Naive thymus-derived CD4-positive, alpha-beta T cell (primary cell): ENCODE data around the gene FCHO2. TPM values are rescaled to one million over a fixed set of nuclear protein-coding genes. Genes with fewer than 3 reads are reported as not detected.
"Not testable (repeated sequence)": the region's sequence is repeated elsewhere in the genome, so short reads cannot be mapped to it uniquely, and the experiment has no call there.

ENCODE experiments used
- ATAC-seq: fragments of 150-1000 bp; cut with Tn5 transposase; 2 replicates; pipeline ENCODE4 v1.10.0; 2021; ENCODE audit warnings: mild to moderate bottlenecking, moderate library complexity
- CTCF ChIA-PET: fragments of 350-600 bp; sonication (Branson Sonifier 250); formaldehyde crosslinking; loops from one replicate; lab custom pipeline; 2021; ENCODE audit warnings: antibody characterized with exemption; lab: Charles Lee
- POLR2A ChIA-PET: fragments of 350-600 bp; sonication (Branson Sonifier 250); formaldehyde crosslinking; loops from one replicate; lab custom pipeline; 2021; ENCODE audit warnings: antibody characterized with exemption, inconsistent platforms; lab: Charles Lee
- DNase-seq, 9 donors: peaks; one replicate each; pipeline versions ENCODE4 v3.0.0 to v3.0.0-alpha.2; 2020 to 2022; ENCODE audit warnings: mixed read lengths in 1 of 9
- H3K27ac ChIP-seq: one replicate; pipeline ENCODE4 v1.7.0; 2013; ENCODE audit warnings: mild to moderate bottlenecking, low read depth, low read length, moderate library complexity
- H3K27me3 ChIP-seq, 2 donors: one replicate each; pipeline ENCODE4 v1.7.0; 2013; ENCODE audit warnings: low read length in 2 of 2, mild to moderate bottlenecking in 2 of 2, moderate library complexity in 2 of 2; ENCODE audit not compliant: control insufficient read depth in 2 of 2, insufficient read depth in 2 of 2
- H3K36me3 ChIP-seq, 3 experiments: 1 replicate in 2 of 3; 2 replicates in 1 of 3; pipeline ENCODE4 v1.7.0; 2013; ENCODE audit warnings: low read length in 3 of 3, mild to moderate bottlenecking in 3 of 3, moderate library complexity in 1 of 3; ENCODE audit not compliant: insufficient read depth in 3 of 3, control insufficient read depth in 2 of 3
- H3K4me1 ChIP-seq, 2 donors: one replicate each; pipeline ENCODE4 v1.7.0; 2013; ENCODE audit warnings: low read length in 2 of 2, mild to moderate bottlenecking in 2 of 2, moderate library complexity in 1 of 2; ENCODE audit not compliant: control insufficient read depth in 2 of 2, insufficient read depth in 2 of 2
- H3K4me3 ChIP-seq: 2 replicates; pipeline ENCODE4 v1.7.0; 2013; ENCODE audit warnings: mild to moderate bottlenecking, low read length
- H3K9me3 ChIP-seq, 3 experiments: 1 replicate in 2 of 3; 2 replicates in 1 of 3; pipeline ENCODE4 v1.7.0; 2013; ENCODE audit warnings: low read length in 3 of 3; ENCODE audit not compliant: control insufficient read depth in 2 of 3
- H3K27ac Mint-ChIP-seq, 9 donors: one replicate each; pipeline ENCODE4 v1.8.0; 2020 to 2022; ENCODE audit warnings: mixed read lengths in 9 of 9, mild to moderate bottlenecking in 8 of 9, moderate library complexity in 5 of 9, inconsistent platforms in 2 of 9
- H3K27me3 Mint-ChIP-seq, 5 donors: one replicate each; pipeline ENCODE4 v1.8.0; 2021 to 2022; ENCODE audit warnings: mixed read lengths in 5 of 5, mild to moderate bottlenecking in 1 of 5
- H3K36me3 Mint-ChIP-seq, 5 donors: one replicate each; pipeline ENCODE4 v1.8.0; 2020 to 2022; ENCODE audit warnings: mixed read lengths in 5 of 5, mild to moderate bottlenecking in 3 of 5, inconsistent platforms in 1 of 5
- H3K4me1 Mint-ChIP-seq, 7 donors: one replicate each; pipeline ENCODE4 v1.8.0; 2020 to 2022; ENCODE audit warnings: mixed read lengths in 7 of 7, mild to moderate bottlenecking in 3 of 7, inconsistent platforms in 1 of 7
- H3K4me3 Mint-ChIP-seq, 10 donors: one replicate each; pipeline ENCODE4 v1.8.0; 2020 to 2022; ENCODE audit warnings: mild to moderate bottlenecking in 10 of 10, mixed read lengths in 10 of 10, moderate library complexity in 6 of 10, inconsistent platforms in 2 of 10
- H3K9me3 Mint-ChIP-seq, 11 donors: one replicate each; pipeline ENCODE4 v1.8.0; 2020 to 2022; ENCODE audit warnings: mixed read lengths in 11 of 11, mild to moderate bottlenecking in 4 of 11, inconsistent platforms in 1 of 11, moderate library complexity in 1 of 11
- intact Hi-C, 2 donors: fragments of 100-400 bp; cut with micrococcal nuclease; formaldehyde crosslinking; loops; one replicate each; pipeline ENCODE4 v1.15.1; 2023
- polyA plus RNA-seq, 2 donors: library from polyadenylated mRNA; unstranded; fragments of 300-500 nt; fragmentation: Illumina TruSeq; gene quantifications; one replicate each; pipeline ENCODE4 v1.2.3, GENCODE V29; 2021
- total RNA-seq, 6 experiments: library from RNA in 5 of 6; stranded (reverse) in 5 of 6; gene quantifications; 1 replicate in 5 of 6; 2 replicates in 1 of 6; pipeline ENCODE4 v1.2.3 and lab custom pipeline; 2021 to 2026

Gene FCHO2
- total and polyA plus RNA-seq, 7 experiments from 2014 or later: 0.30 to 7.1 (median 1.8) TPM

GRCh38 chr5:73019766-73020165, 63.9 kb downstream of the FCHO2 start:
- Mint-ChIP-seq H3K27ac (no peak overlapping the region), H3K36me3 (no peaks in the 10 kb centered on the region), H3K4me1 (no peaks in the 10 kb centered on the region), H3K4me3 (no peak overlapping the region), H3K27me3 (peaks cover 0 to 15% (median 0%) of the 10 kb centered on the region in 5 donors), H3K9me3 (no peaks in the 10 kb centered on the region)
- intact Hi-C loops: no loop called here
- Histone ChIP-seq H3K36me3 (no peaks in the 10 kb centered on the region), H3K27me3 (no peaks in the 10 kb centered on the region), H3K9me3 (no peaks in the 10 kb centered on the region), H3K4me1 (no peaks in the 10 kb centered on the region), H3K4me3 (no peak overlapping the region), H3K27ac (no peak overlapping the region)
- DNase-seq: no peak
- no peak for ATAC-seq
- ChIA-PET CTCF (no interaction called here), POLR2A (no interaction called here)

DNA sequence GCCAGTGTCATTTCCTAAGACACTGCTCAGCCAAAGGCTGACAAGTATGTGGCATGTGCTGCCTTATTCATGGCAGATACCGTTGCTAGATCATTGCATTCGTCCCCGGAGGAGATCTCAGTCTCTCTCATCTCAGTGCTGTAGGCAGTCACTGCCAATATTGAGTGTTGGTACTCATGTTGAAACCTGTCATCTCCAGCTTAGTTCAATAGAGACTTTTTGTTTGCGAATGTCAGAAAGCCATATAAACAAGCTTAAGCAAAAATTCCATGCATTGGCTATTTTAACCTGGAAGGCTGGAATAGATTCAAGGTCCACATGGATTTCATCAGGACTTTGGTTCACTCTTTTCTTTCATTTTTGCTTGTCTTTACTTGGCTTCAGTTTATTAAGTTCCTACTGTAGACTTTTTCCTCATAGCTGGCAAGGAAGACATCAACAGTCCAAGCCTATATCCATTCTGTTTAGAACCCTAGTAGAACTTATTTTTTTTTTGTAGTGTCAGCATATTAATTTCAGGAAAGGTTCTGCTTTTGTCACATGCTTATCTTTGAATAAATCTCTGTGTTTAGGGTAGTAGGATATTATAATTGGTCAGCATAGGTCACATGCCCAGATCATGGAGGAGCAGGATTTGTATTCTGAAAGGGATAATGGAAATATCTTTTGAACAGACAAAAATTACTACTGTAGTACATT, 66.8 kb downstream of the FCHO2 start:
- Mint-ChIP-seq H3K4me1 (no peaks in the 10 kb centered on the region), H3K27me3 (peaks cover 0 to 12% (median 0%) of the 10 kb centered on the region in 5 donors), H3K9me3 (no peaks in the 10 kb centered on the region), H3K27ac (no peak overlapping the region), H3K36me3 (no peaks in the 10 kb centered on the region), H3K4me3 (no peak overlapping the region)
- Histone ChIP-seq H3K27me3 (no peaks in the 10 kb centered on the region), H3K9me3 (no peaks in the 10 kb centered on the region), H3K4me1 (no peaks in the 10 kb centered on the region), H3K36me3 (no peaks in the 10 kb centered on the region), H3K27ac (no peak overlapping the region), H3K4me3 (no peak overlapping the region)
- POLR2A ChIA-PET: no interaction called here
- no peak for DNase-seq
- intact Hi-C loops: no loop called here
- ATAC-seq: no peak
- CTCF ChIA-PET: interaction anchor here (0.6 kb wide), 1 partner anchor 980 kb away, joined by 3 read pairs; no protein-coding TSS in a partner anchor

DNA sequence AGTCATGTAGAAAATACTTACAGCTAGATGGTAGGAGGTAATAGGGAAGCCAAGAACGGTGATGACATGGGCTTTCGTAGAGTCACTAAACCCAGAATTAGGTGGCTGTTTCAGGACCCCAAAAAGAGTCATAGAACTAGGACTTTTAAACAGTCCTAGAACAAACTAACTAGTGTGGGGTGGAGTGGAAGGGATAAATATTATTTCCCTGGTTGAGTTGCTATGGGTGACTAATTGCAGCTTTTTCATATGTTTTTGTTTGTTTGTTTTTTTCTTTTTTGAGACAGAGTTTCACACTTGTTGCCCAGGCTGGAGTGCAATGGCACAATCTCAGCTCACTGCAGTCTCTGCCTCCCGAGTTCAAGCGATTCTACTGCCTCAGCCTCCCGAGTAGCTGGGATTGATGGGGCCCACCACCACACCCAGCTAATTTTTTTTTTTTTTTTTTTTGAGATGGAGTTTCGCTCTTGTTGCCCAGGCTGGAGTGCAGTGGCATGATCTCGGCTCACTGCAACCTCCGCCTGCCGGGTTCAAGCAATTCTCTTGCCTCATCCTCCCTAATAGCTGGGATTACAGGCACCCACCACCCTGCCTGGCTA, 69.2 kb downstream of the FCHO2 start:
- DNase-seq, POLR2A ChIA-PET, H3K27me3 ChIP-seq, CTCF ChIA-PET, H3K27me3 Mint-ChIP-seq, H3K9me3 Mint-ChIP-seq, H3K4me3 ChIP-seq, H3K27ac ChIP-seq, intact Hi-C loops, H3K4me3 Mint-ChIP-seq, H3K36me3 ChIP-seq, H3K27ac Mint-ChIP-seq, ATAC-seq, H3K4me1 ChIP-seq, H3K9me3 ChIP-seq, H3K36me3 Mint-ChIP-seq, H3K4me1 Mint-ChIP-seq: not testable (repeated sequence)

- ChIA-PET POLR2A (no interaction called here), CTCF (no interaction called here)
- Histone ChIP-seq H3K27ac (no peak overlapping the region), H3K4me3 (no peak overlapping the region), H3K9me3 (no peaks in the 10 kb centered on the region), H3K27me3 (no peaks in the 10 kb centered on the region), H3K36me3 (no peaks in the 10 kb centered on the region), H3K4me1 (no peaks in the 10 kb centered on the region)
- Mint-ChIP-seq H3K4me1 (no peaks in the 10 kb centered on the region), H3K9me3 (no peaks in the 10 kb centered on the region), H3K36me3 (no peaks in the 10 kb centered on the region), H3K27ac (no peak overlapping the region), H3K4me3 (no peak overlapping the region), H3K27me3 (peaks cover 0 to 6% (median 0%) of the 10 kb centered on the region in 5 donors)
- ATAC-seq (no peak), DNase-seq (no peak)
- intact Hi-C loops: no loop called here
Observed at GRCh38 chr5:73027361-73027760, 71.5 kb downstream of the FCHO2 start.

DNA sequence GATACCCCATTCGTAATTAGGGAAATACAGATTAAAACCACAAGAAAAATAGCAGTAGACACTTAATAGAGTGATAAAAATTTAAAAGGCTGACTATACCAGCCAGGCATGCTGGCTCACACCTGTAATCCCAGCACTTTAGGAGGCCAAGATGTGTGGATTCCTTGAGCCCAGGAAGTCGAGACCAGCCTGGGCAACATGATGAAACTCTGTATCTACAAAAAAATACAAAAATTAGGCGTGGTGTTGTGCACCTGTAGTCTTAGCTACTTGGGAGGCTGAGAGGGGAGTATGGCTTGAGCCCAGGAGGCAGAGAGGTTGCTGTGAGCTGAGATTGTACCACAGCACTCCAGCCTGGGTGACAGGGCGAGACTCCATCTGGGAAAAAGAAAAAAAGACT, 72.0 kb downstream of the FCHO2 start:
- CTCF ChIA-PET: no interaction called here
- H3K27me3 Mint-ChIP-seq: peaks cover 0 to 5% (median 0%) of the 10 kb centered on the region in 5 donors
- POLR2A ChIA-PET: no interaction called here
- Histone ChIP-seq H3K27ac (no peak overlapping the region), H3K36me3 (no peaks in the 10 kb centered on the region), H3K27me3 (no peaks in the 10 kb centered on the region), H3K9me3 (no peaks in the 10 kb centered on the region), H3K4me3 (no peak overlapping the region), H3K4me1 (no peaks in the 10 kb centered on the region)
- H3K4me1 Mint-ChIP-seq: no peaks in the 10 kb centered on the region
- H3K4me3 Mint-ChIP-seq: no peak overlapping the region
- intact Hi-C loops: no loop called here
- ATAC-seq: no peak
- no peaks in the 10 kb centered on the region for H3K36me3 Mint-ChIP-seq
- no peak for DNase-seq
- no peaks in the 10 kb centered on the region for H3K9me3 Mint-ChIP-seq
- H3K27ac Mint-ChIP-seq: no peak overlapping the region

- Mint-ChIP-seq H3K9me3 (no peaks in the 10 kb centered on the region), H3K4me1 (no peaks in the 10 kb centered on the region), H3K27me3 (peaks cover 0 to 5% (median 0%) of the 10 kb centered on the region in 5 donors), H3K27ac (no peak overlapping the region), H3K36me3 (no peaks in the 10 kb centered on the region), H3K4me3 (no peak overlapping the region)
- no peak for DNase-seq
- H3K27ac ChIP-seq: no peak overlapping the region
- ATAC-seq: no peak
- H3K36me3 ChIP-seq: no peaks in the 10 kb centered on the region
- intact Hi-C loops: no loop called here
- ChIA-PET CTCF (no interaction called here), POLR2A (no interaction called here)
- H3K4me1 ChIP-seq: no peaks in the 10 kb centered on the region
- no peaks in the 10 kb centered on the region for H3K27me3 ChIP-seq
- H3K9me3 ChIP-seq: no peaks in the 10 kb centered on the region
- H3K4me3 ChIP-seq: no peak overlapping the region
Observed at GRCh38 chr5:73028991-73029595, 73.3 kb downstream of the FCHO2 start.

DNA sequence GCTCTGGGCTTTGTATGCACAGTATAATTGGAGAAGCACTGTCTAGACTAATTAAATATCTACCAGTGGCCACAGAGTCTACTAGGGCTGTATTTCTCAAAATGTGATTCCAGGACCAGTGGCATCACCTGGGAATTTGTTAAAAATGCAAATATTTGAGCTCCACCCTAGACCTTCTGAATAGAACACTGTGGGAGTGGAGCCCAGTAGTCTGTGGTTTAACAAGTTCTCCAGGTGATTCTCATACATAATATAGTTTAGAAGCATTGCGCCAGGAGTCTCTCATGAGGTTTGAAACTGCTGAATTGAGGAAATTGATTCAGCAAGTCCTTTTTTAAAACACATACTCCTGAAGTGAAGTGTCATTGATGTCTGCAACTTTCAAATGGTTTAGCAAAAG, 74.7 kb downstream of the FCHO2 start:
- Histone ChIP-seq H3K4me1 (no peaks in the 10 kb centered on the region), H3K36me3 (no peaks in the 10 kb centered on the region), H3K9me3 (no peaks in the 10 kb centered on the region), H3K27ac (no peak overlapping the region), H3K4me3 (no peak overlapping the region), H3K27me3 (no peaks in the 10 kb centered on the region)
- Mint-ChIP-seq H3K9me3 (no peaks in the 10 kb centered on the region), H3K4me3 (no peak overlapping the region), H3K27me3 (peaks cover 0 to 5% (median 0%) of the 10 kb centered on the region in 5 donors), H3K27ac (no peak overlapping the region), H3K4me1 (no peaks in the 10 kb centered on the region), H3K36me3 (no peaks in the 10 kb centered on the region)
- ChIA-PET POLR2A (no interaction called here), CTCF (no interaction called here)
- DNase-seq: no peak
- intact Hi-C loops: no loop called here
- ATAC-seq: no peak
